ENCODE measurements around the gene TAPBP. TPM values are rescaled to one million over a fixed set of nuclear protein-coding genes. Genes with fewer than 3 reads are reported as not detected.
A peak's percentile ranks its signal among the peaks of the same experiment; 100 is the strongest.

TAPBP gene
- total and polyA plus RNA-seq, 2 donors (not counting 1 experiment from before 2014, with no cell fraction given): 50.3 to 56.0 TPM

DNA sequence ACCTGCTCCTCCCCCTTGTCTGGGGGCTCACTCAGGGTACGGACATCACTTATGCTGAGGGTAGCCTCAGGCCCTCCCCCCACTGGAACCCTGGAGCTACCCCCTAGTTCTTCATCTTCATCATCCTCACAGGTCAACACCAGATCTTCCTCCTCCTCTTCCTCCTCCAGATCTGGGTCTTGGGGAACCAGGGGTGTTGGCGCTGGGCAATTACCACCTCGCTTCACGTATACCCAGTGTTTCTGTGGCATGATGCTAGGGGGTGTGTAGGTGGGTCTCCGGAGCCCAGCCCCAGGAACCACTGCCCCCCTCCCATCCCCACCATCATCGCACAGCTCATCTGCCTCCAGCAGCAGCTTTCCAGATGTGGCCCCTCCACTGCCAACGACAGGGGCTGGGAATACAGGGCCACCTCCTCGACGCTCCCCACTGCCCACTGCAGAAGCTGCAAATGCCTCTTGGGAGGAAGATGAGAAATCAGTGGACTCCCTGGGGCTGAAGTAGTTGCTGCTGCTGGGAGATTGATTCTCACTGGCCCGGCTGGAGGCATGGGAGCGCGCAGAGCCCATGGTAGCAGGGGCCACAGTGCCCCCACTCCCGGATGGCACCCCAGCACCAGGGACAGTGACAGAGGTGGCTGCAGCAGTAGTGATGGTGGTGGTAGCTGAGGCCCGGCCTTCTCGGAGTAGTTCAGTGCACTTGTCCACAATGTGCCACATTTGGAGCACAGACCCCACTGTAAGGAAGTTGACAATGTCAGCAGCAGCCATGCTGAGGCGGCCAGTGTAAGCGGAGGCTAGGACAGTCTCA, 2.1 kb upstream of the TAPBP start:
- no peak overlapping the region for H3K4me2 ChIP-seq (ENCODE audit: extremely low read depth, insufficient read depth, low read length)
- H3K27ac ChIP-seq (ENCODE audit: insufficient read depth, low read length): no peak overlapping the region
- peaks cover 52% of the 10 kb centered on the region for H3K79me2 ChIP-seq (ENCODE audit: control insufficient read depth, insufficient read depth, low read length)
- H2AFZ ChIP-seq (ENCODE audit: low read length): no peak overlapping the region
- DNase-seq (ENCODE audit: low read depth in 2 of 2): no peak
- no peaks in the 10 kb centered on the region for H3K27me3 ChIP-seq (ENCODE audit: control insufficient read depth, insufficient read depth, low read length)
- no peak overlapping the region for H3K4me3 ChIP-seq (replicated peaks in 1 of 4; ENCODE audit: control extremely low read depth in 1 of 4, insufficient read depth in 1 of 4, low read depth in 3 of 4, low read length in 4 of 4)
- no peaks in the 10 kb centered on the region for H4K20me1 ChIP-seq (ENCODE audit: control insufficient read depth, extremely low read depth, insufficient read depth, low read length)
- no peaks in the 10 kb centered on the region for H3K9me3 ChIP-seq (ENCODE audit: control insufficient read depth, insufficient read depth, low read depth, low read length)
- H3K4me1 ChIP-seq (ENCODE audit: control insufficient read depth, extremely low read depth, insufficient read depth, low read length): peaks cover 32% of the 10 kb centered on the region
- TF ChIP-seq, protein P1, sequence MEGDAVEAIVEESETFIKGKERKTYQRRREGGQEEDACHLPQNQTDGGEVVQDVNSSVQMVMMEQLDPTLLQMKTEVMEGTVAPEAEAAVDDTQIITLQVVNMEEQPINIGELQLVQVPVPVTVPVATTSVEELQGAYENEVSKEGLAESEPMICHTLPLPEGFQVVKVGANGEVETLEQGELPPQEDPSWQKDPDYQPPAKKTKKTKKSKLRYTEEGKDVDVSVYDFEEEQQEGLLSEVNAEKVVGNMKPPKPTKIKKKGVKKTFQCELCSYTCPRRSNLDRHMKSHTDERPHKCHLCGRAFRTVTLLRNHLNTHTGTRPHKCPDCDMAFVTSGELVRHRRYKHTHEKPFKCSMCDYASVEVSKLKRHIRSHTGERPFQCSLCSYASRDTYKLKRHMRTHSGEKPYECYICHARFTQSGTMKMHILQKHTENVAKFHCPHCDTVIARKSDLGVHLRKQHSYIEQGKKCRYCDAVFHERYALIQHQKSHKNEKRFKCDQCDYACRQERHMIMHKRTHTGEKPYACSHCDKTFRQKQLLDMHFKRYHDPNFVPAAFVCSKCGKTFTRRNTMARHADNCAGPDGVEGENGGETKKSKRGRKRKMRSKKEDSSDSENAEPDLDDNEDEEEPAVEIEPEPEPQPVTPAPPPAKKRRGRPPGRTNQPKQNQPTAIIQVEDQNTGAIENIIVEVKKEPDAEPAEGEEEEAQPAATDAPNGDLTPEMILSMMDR (conservative IDR thresholded peaks at IDR 0.05 in 1 of 2, IDR thresholded peaks at IDR 0.05 in 1 of 2; ENCODE audit: low read depth in 1 of 2, low read length in 2 of 2): no peak
- TF ChIP-seq EZH2 (IDR thresholded peaks at IDR 0.05; ENCODE audit: low read length, missing control alignments): no peak
- H3K36me3 ChIP-seq (ENCODE audit: control insufficient read depth, insufficient read depth, low read length): peaks cover 14% of the 10 kb centered on the region
- no peak overlapping the region for H3K9ac ChIP-seq (ENCODE audit: insufficient read depth, low read length)

- H3K9me3 ChIP-seq (ENCODE audit: control insufficient read depth, insufficient read depth, low read depth, low read length): no peaks in the 10 kb centered on the region
- H3K4me3 ChIP-seq (replicated peaks in 1 of 4; ENCODE audit: control extremely low read depth in 1 of 4, insufficient read depth in 1 of 4, low read depth in 3 of 4, low read length in 4 of 4): peak overlapping the region in 2 of 4 experiments; percentile 86 to 92
- H3K9ac ChIP-seq (ENCODE audit: insufficient read depth, low read length): no peak overlapping the region
- no peak for DNase-seq (ENCODE audit: low read depth in 2 of 2)
- H3K4me2 ChIP-seq (ENCODE audit: extremely low read depth, insufficient read depth, low read length): peak overlapping the region; percentile 82
- H3K79me2 ChIP-seq (ENCODE audit: control insufficient read depth, insufficient read depth, low read length): peaks cover 49% of the 10 kb centered on the region
- H2AFZ ChIP-seq (ENCODE audit: low read length): no peak overlapping the region
- H3K4me1 ChIP-seq (ENCODE audit: control insufficient read depth, extremely low read depth, insufficient read depth, low read length): peaks cover 27% of the 10 kb centered on the region
- H4K20me1 ChIP-seq (ENCODE audit: control insufficient read depth, extremely low read depth, insufficient read depth, low read length): no peaks in the 10 kb centered on the region
- peak overlapping the region; percentile 98 for H3K27ac ChIP-seq (ENCODE audit: insufficient read depth, low read length)
- no peaks in the 10 kb centered on the region for H3K27me3 ChIP-seq (ENCODE audit: control insufficient read depth, insufficient read depth, low read length)
- H3K36me3 ChIP-seq (ENCODE audit: control insufficient read depth, insufficient read depth, low read length): peaks cover 12% of the 10 kb centered on the region
- TF ChIP-seq EZH2 (IDR thresholded peaks at IDR 0.05; ENCODE audit: low read length, missing control alignments): no peak
- TF ChIP-seq, protein P1 (conservative IDR thresholded peaks at IDR 0.05 in 1 of 2, IDR thresholded peaks at IDR 0.05 in 1 of 2; ENCODE audit: low read depth in 1 of 2, low read length in 2 of 2): no peak
Measured at GRCh38 chr6:33314943-33315792, 1.3 kb upstream of the TAPBP start.

GRCh38 chr6:33314515-33314942, 651 bp upstream of the TAPBP start:
- peak; percentile 69 to 73 for DNase-seq (ENCODE audit: low read depth in 2 of 2)
- Histone ChIP-seq H3K4me1 (ENCODE audit: control insufficient read depth, extremely low read depth, insufficient read depth, low read length) (peaks cover 21% of the 10 kb centered on the region), H3K36me3 (ENCODE audit: control insufficient read depth, insufficient read depth, low read length) (peaks cover 12% of the 10 kb centered on the region), H3K4me3 (replicated peaks in 1 of 4; ENCODE audit: control extremely low read depth in 1 of 4, insufficient read depth in 1 of 4, low read depth in 3 of 4, low read length in 4 of 4) (peak overlapping the region; percentile 70 to 97 (median 89)), H2AFZ (ENCODE audit: low read length) (no peak overlapping the region), H3K9me3 (ENCODE audit: control insufficient read depth, insufficient read depth, low read depth, low read length) (no peaks in the 10 kb centered on the region), H3K9ac (ENCODE audit: insufficient read depth, low read length) (no peak overlapping the region), H3K27ac (ENCODE audit: insufficient read depth, low read length) (peak overlapping the region; percentile 98), H3K27me3 (ENCODE audit: control insufficient read depth, insufficient read depth, low read length) (no peaks in the 10 kb centered on the region), H3K4me2 (ENCODE audit: extremely low read depth, insufficient read depth, low read length) (peak overlapping the region; percentile 82), H4K20me1 (ENCODE audit: control insufficient read depth, extremely low read depth, insufficient read depth, low read length) (no peaks in the 10 kb centered on the region), H3K79me2 (ENCODE audit: control insufficient read depth, insufficient read depth, low read length) (peaks cover 43% of the 10 kb centered on the region)
- no peak for TF ChIP-seq EZH2 (IDR thresholded peaks at IDR 0.05; ENCODE audit: low read length, missing control alignments)
- TF ChIP-seq, protein P1 (conservative IDR thresholded peaks at IDR 0.05 in 1 of 2, IDR thresholded peaks at IDR 0.05 in 1 of 2; ENCODE audit: low read depth in 1 of 2, low read length in 2 of 2): no peak

All from fibroblast of lung (primary cell).